Upper lobe of right lung (tissue), 1 donor: ENCODE data around the gene HSPBAP1. TPM values are rescaled to one million over a fixed set of nuclear protein-coding genes. Genes with fewer than 3 reads are reported as not detected.

Experiments used
- ATAC-seq: fragments of 200-7000 bp; cut with Tn5 transposase; one replicate; pipeline ENCODE4 v1.9.1; 2020; ENCODE audit warnings: mild to moderate bottlenecking, moderate library complexity
- DNase-seq: peaks from one replicate; pipeline ENCODE4 v3.0.0-alpha.2; 2020
- H3K27ac ChIP-seq: fragments of 200-600 bp; one replicate; pipeline ENCODE4 v1.8.0; 2022
- H3K27me3 ChIP-seq: fragments of 200-600 bp; one replicate; pipeline ENCODE4 v1.8.0; 2022; ENCODE audit warnings: mild to moderate bottlenecking
- H3K36me3 ChIP-seq: fragments of 200-600 bp; one replicate; pipeline ENCODE4 v1.8.0; 2022
- H3K4me1 ChIP-seq: fragments of 200-600 bp; one replicate; pipeline ENCODE4 v1.8.0; 2022
- H3K4me3 ChIP-seq: fragments of 200-600 bp; one replicate; pipeline ENCODE4 v1.8.0; 2022; ENCODE audit warnings: mild to moderate bottlenecking
- H3K9me3 ChIP-seq: fragments of 200-600 bp; one replicate; pipeline ENCODE4 v1.8.0; 2022
- CTCF ChIP-seq: fragments of 200-600 bp; IDR thresholded peaks from one replicate; pipeline ENCODE4 v1.8.0; 2022; ENCODE audit warnings: antibody characterized with exemption
- intact Hi-C: fragments of 100-400 bp; cut with DNase I; formaldehyde crosslinking; loops from one replicate; pipeline ENCODE4 v1.11.0; 2022
- total RNA-seq: library from RNA; stranded (reverse); fragmentation: NEBNext Ultra II Directional; extraction: Animal tissue kit (Norgen Biotek cat#: 25700); gene quantifications from one replicate; pipeline ENCODE4 v1.2.1, GENCODE V29; 2021
- donor health status: DM: no; HTN: yes; CAD: no; lungs with severe emphysema.

Gene HSPBAP1
- total RNA-seq, 1 donor from 2014 or later: 15.1 TPM

- no peak overlapping the region for H3K27ac ChIP-seq
These were observed 93.4 kb downstream of the HSPBAP1 start for GRCh38 chr3:122700193-122700592.

GRCh38 chr3:122697952-122698620, 95.5 kb downstream of the HSPBAP1 start:
- intact Hi-C loops: no loop called here
- DNase-seq: no peak
- peak; percentile 50 for ATAC-seq
- Histone ChIP-seq H3K4me3 (no peak overlapping the region), H3K36me3 (peaks cover 97% of the 10 kb centered on the region), H3K27me3 (no peaks in the 10 kb centered on the region), H3K4me1 (no peaks in the 10 kb centered on the region), H3K27ac (no peak overlapping the region), H3K9me3 (no peaks in the 10 kb centered on the region)
- no peak for TF ChIP-seq CTCF

More at GRCh38 chr3:122700193-122700592, 93.4 kb downstream of the HSPBAP1 start:
- intact Hi-C loops: no loop called here
- Histone ChIP-seq H3K4me3 (no peak overlapping the region), H3K4me1 (no peaks in the 10 kb centered on the region), H3K36me3 (peaks cover 97% of the 10 kb centered on the region), H3K27me3 (no peaks in the 10 kb centered on the region), H3K9me3 (no peaks in the 10 kb centered on the region)
- ATAC-seq (no peak), DNase-seq (no peak)
- TF ChIP-seq CTCF: no peak

GRCh38 chr3:122695927-122696561, 97.6 kb downstream of the HSPBAP1 start:
- ATAC-seq: peak; percentile 62
- H3K4me1 ChIP-seq: no peaks in the 10 kb centered on the region
- H3K27me3 ChIP-seq: no peaks in the 10 kb centered on the region
- intact Hi-C loops: no loop called here
- no peak overlapping the region for H3K27ac ChIP-seq
- no peaks in the 10 kb centered on the region for H3K9me3 ChIP-seq
- DNase-seq: no peak
- no peak overlapping the region for H3K4me3 ChIP-seq
- no peak for TF ChIP-seq CTCF
- peaks cover 90% of the 10 kb centered on the region for H3K36me3 ChIP-seq

- H3K9me3 ChIP-seq: no peaks in the 10 kb centered on the region
- H3K27ac ChIP-seq: no peak overlapping the region
- intact Hi-C loops: no loop called here
- no peaks in the 10 kb centered on the region for H3K27me3 ChIP-seq
- no peak overlapping the region for H3K4me3 ChIP-seq
- TF ChIP-seq CTCF: no peak
- H3K36me3 ChIP-seq: peaks cover 79% of the 10 kb centered on the region
- H3K4me1 ChIP-seq: no peaks in the 10 kb centered on the region
- ATAC-seq (no peak), DNase-seq (no peak)
These were observed 98.7 kb downstream of the HSPBAP1 start for GRCh38 chr3:122694966-122695365.

- no peak for TF ChIP-seq CTCF
- DNase-seq: no peak
- Histone ChIP-seq H3K4me1 (no peaks in the 10 kb centered on the region), H3K9me3 (no peaks in the 10 kb centered on the region), H3K27me3 (no peaks in the 10 kb centered on the region), H3K27ac (no peak overlapping the region), H3K36me3 (peaks cover 56% of the 10 kb centered on the region), H3K4me3 (no peak overlapping the region)
- ATAC-seq: peak; percentile 7
- intact Hi-C loops: no loop called here
These were observed 101.0 kb downstream of the HSPBAP1 start for GRCh38 chr3:122692674-122693073.
